Naive thymus-derived CD8-positive, alpha-beta T cell (primary cell): Measurements from ENCODE around the gene FGD2. TPM values are rescaled to one million over a fixed set of nuclear protein-coding genes. Genes with fewer than 3 reads are reported as not detected.
A peak's percentile ranks its signal among the peaks of the same experiment; 100 is the strongest.

Source experiments
- ATAC-seq, 2 donors: fragments of 150-1000 bp; cut with Tn5 transposase in 1 of 2; sonication (Bioruptor Pico), chemical (Tn5 transposase) in 1 of 2; 1 replicate in 1 of 2; 2 replicates in 1 of 2; pipeline ENCODE4 v1.10.0; 2021; ENCODE audit warnings: mild to moderate bottlenecking in 2 of 2, moderate library complexity in 2 of 2
- POLR2A ChIA-PET: fragments of 350-600 bp; sonication (Branson Sonifier 250); formaldehyde crosslinking; loops from one replicate; lab custom pipeline; 2021; ENCODE audit warnings: antibody characterized with exemption; lab: Charles Lee
- DNase-seq, 10 donors: peaks; one replicate each; pipeline versions ENCODE4 v3.0.0 to v3.0.0-alpha.2; 2020 to 2022
- H3K27ac Mint-ChIP-seq, 10 donors: one replicate each; pipeline ENCODE4 v1.8.0; 2020 to 2022; ENCODE audit warnings: mild to moderate bottlenecking in 10 of 10, mixed read lengths in 10 of 10, moderate library complexity in 4 of 10, inconsistent platforms in 1 of 10
- H3K27me3 Mint-ChIP-seq, 5 donors: one replicate each; pipeline ENCODE4 v1.8.0; 2021 to 2022; ENCODE audit warnings: mixed read lengths in 5 of 5
- H3K36me3 Mint-ChIP-seq, 3 donors: one replicate each; pipeline ENCODE4 v1.8.0; 2020 to 2022; ENCODE audit warnings: mixed read lengths in 3 of 3, mild to moderate bottlenecking in 2 of 3, inconsistent platforms in 1 of 3
- H3K4me1 Mint-ChIP-seq, 4 donors: one replicate each; pipeline ENCODE4 v1.8.0; 2021 to 2022; ENCODE audit warnings: mixed read lengths in 4 of 4
- H3K4me3 Mint-ChIP-seq, 10 donors: one replicate each; pipeline ENCODE4 v1.8.0; 2020 to 2022; ENCODE audit warnings: mild to moderate bottlenecking in 10 of 10, mixed read lengths in 10 of 10, moderate library complexity in 6 of 10, inconsistent platforms in 1 of 10
- H3K9me3 Mint-ChIP-seq, 9 donors: one replicate each; pipeline ENCODE4 v1.8.0; 2020 to 2022; ENCODE audit warnings: mixed read lengths in 9 of 9, mild to moderate bottlenecking in 3 of 9, inconsistent platforms in 1 of 9, moderate library complexity in 1 of 9
- polyA plus RNA-seq, 3 donors: library from polyadenylated mRNA; unstranded; fragments of 300-500 nt; fragmentation: Illumina TruSeq; gene quantifications; one replicate each; pipeline ENCODE4 v1.2.3, GENCODE V29; 2021
- total RNA-seq, 8 experiments: library from RNA in 2 of 8; stranded (reverse) in 2 of 8; gene quantifications; one replicate each; pipeline ENCODE4 v1.2.3 and lab custom pipeline; 2021 to 2026

FGD2 gene
- total and polyA plus RNA-seq, 5 experiments from 2014 or later, result 0.25 to 7.4 (median 7.2) TPM; not detected in 2

DNA sequence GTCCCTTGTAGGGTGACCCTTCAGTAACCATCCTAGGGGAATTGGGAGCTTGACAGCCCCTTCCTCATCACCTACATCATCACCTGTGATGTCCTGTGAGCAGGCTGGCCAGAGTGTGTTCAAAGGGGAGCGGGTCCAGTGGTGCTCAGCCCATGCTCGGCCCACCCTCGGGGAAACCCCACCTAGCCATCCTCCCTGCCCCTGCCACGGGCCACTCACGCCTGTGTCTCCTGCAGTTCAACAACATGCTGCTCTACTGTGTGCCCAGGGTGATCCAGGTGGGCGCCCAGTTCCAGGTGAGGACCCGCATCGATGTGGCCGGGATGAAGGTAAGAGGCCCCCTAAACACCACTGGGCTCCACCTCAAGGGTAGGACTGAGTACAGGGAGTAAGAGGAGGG, 10.1 kb downstream of the FGD2 start:
- H3K9me3 Mint-ChIP-seq, result no peaks in the 10 kb centered on the region
- no peak overlapping the region for H3K27ac Mint-ChIP-seq
- no peak overlapping the region for H3K4me3 Mint-ChIP-seq
- DNase-seq, result no peak
- H3K4me1 Mint-ChIP-seq, result peaks cover 9 to 20% (median 18%) of the 10 kb centered on the region in 4 donors
- POLR2A ChIA-PET, result interaction anchor here (0.6 to 1.4 kb wide), 2 partner anchors 155 to 156 kb away, joined by 3 to 5 read pairs; no protein-coding TSS in a partner anchor
- H3K27me3 Mint-ChIP-seq, result no peaks in the 10 kb centered on the region
- no peak for ATAC-seq
- no peaks in the 10 kb centered on the region for H3K36me3 Mint-ChIP-seq

- H3K36me3 Mint-ChIP-seq, result no peaks in the 10 kb centered on the region
- H3K9me3 Mint-ChIP-seq, result no peaks in the 10 kb centered on the region
- POLR2A ChIA-PET, result interaction anchor here (1.6 to 3.9 kb wide), 3 partner anchors 33 to 186 kb away, joined by 4 to 23 read pairs (median 18); partner anchors contain the start of gene C6orf89
- H3K27ac Mint-ChIP-seq, result peak overlapping the region in 1 of 10 donors; percentile 46
- H3K4me1 Mint-ChIP-seq, result peaks cover 16 to 35% (median 28%) of the 10 kb centered on the region in 4 donors
- ATAC-seq, result no peak
- DNase-seq, result no peak
- H3K4me3 Mint-ChIP-seq, result no peak overlapping the region
- H3K27me3 Mint-ChIP-seq, result no peaks in the 10 kb centered on the region
These were observed 11.5 kb downstream of the FGD2 start for GRCh38 chr6:37016995-37017394.

- H3K9me3 Mint-ChIP-seq, result no peaks in the 10 kb centered on the region
- DNase-seq (peak in 1 of 10 donors; percentile 53), ATAC-seq (no peak)
- peaks cover 20 to 40% (median 35%) of the 10 kb centered on the region in 4 donors for H3K4me1 Mint-ChIP-seq
- H3K36me3 Mint-ChIP-seq, result no peaks in the 10 kb centered on the region
- H3K27ac Mint-ChIP-seq, result peak overlapping the region in 9 of 10 donors; percentile 17 to 81 (median 63)
- H3K4me3 Mint-ChIP-seq, result no peak overlapping the region
- H3K27me3 Mint-ChIP-seq, result no peaks in the 10 kb centered on the region
- POLR2A ChIA-PET, result interaction anchor here (1.3 to 13.8 kb wide), 8 partner anchors 32 to 251 kb away, joined by 4 to 205 read pairs (median 17); partner anchors contain the start of genes C6orf89, MTCH1, PIM1 and PPIL1
These were observed 12.2 kb downstream of the FGD2 start for GRCh38 chr6:37017606-37018197.

- peak; percentile 68 to 92 (median 82) for DNase-seq
- Mint-ChIP-seq H3K36me3 (no peaks in the 10 kb centered on the region), H3K4me3 (no peak overlapping the region), H3K4me1 (peaks cover 27 to 47% (median 42%) of the 10 kb centered on the region in 4 donors), H3K9me3 (no peaks in the 10 kb centered on the region), H3K27me3 (no peaks in the 10 kb centered on the region), H3K27ac (peak overlapping the region; percentile 17 to 92 (median 76))
- ATAC-seq, result peak; percentile 93 to 95
- POLR2A ChIA-PET, result interaction anchor here (0.8 to 13.8 kb wide), 9 partner anchors 32 to 252 kb away, joined by 3 to 205 read pairs (median 16); partner anchors contain the start of genes C6orf89, MTCH1, PIM1 and PPIL1
These were observed 13.0 kb downstream of the FGD2 start for GRCh38 chr6:37018198-37019064.

DNA sequence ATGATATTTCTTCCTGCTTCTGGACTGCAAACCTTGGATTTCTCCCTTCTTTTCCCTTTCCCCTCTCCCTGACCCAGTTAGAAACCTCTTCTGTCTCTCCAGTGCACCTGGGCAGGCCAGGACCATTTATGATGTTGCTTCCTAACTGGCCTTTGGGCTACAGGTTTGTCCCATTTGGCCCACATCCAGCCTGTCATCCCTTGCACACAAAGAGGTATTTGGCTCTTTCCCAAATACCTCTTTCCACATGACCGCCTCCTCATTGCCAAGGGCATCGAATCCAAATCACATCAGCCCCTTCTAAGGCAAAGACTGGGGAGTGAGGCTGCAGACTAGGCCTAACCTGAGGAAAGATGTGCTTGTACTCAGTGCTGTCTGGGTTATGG, 13.6 kb downstream of the FGD2 start:
- Mint-ChIP-seq H3K36me3 (no peaks in the 10 kb centered on the region), H3K27me3 (no peaks in the 10 kb centered on the region), H3K4me3 (no peak overlapping the region), H3K9me3 (no peaks in the 10 kb centered on the region), H3K4me1 (peaks cover 27 to 50% (median 42%) of the 10 kb centered on the region in 4 donors), H3K27ac (peak overlapping the region; percentile 17 to 92 (median 62))
- no peak for ATAC-seq
- no peak for DNase-seq
- POLR2A ChIA-PET, result interaction anchor here (0.8 to 13.8 kb wide), 9 partner anchors 12 to 252 kb away, joined by 3 to 205 read pairs (median 6); partner anchors contain the start of genes MTCH1 and PIM1

DNA sequence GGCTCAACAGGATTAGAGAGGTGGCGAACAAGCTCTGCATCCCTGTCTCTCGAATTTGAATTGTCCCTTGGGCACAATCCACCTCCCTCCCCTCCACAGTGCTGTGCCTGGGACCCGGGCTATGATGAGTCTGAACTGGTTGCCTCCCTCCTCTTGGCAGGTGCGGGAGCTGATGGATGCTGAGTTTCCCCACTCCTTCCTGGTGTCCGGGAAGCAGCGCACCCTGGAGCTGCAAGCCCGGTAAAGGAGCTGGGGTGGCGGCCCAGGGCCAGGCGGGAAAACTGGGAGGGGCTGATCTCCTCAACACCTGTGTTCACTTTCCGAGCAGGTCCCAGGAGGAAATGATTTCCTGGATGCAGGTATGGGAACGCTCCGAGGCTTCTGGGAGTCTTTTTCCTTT, 14.9 kb downstream of the FGD2 start:
- DNase-seq (peak in 1 of 10 donors; percentile 49), ATAC-seq (no peak)
- Mint-ChIP-seq H3K4me3 (no peak overlapping the region), H3K4me1 (peaks cover 27 to 54% (median 44%) of the 10 kb centered on the region in 4 donors), H3K27me3 (no peaks in the 10 kb centered on the region), H3K36me3 (no peaks in the 10 kb centered on the region), H3K27ac (peak overlapping the region in 3 of 10 donors; percentile 56 to 86 (median 57)), H3K9me3 (no peaks in the 10 kb centered on the region)
- POLR2A ChIA-PET, result interaction anchor here (0.8 to 13.8 kb wide), 8 partner anchors 10 to 195 kb away, joined by 3 to 205 read pairs (median 4); partner anchors contain the start of gene PIM1

- H3K27ac Mint-ChIP-seq, result peak overlapping the region in 4 of 10 donors; percentile 24 to 57 (median 55)
- POLR2A ChIA-PET, result interaction anchor here (0.8 to 13.8 kb wide), 6 partner anchors 10 to 189 kb away, joined by 3 to 205 read pairs (median 14); partner anchors contain the start of genes MTCH1 and PIM1
- no peaks in the 10 kb centered on the region for H3K9me3 Mint-ChIP-seq
- ATAC-seq, result no peak
- DNase-seq, result no peak
- H3K36me3 Mint-ChIP-seq, result no peaks in the 10 kb centered on the region
- H3K27me3 Mint-ChIP-seq, result no peaks in the 10 kb centered on the region
- H3K4me3 Mint-ChIP-seq, result peak overlapping the region in 1 of 10 donors; percentile 15
- peaks cover 27 to 54% (median 44%) of the 10 kb centered on the region in 4 donors for H3K4me1 Mint-ChIP-seq
These were observed 15.4 kb downstream of the FGD2 start for GRCh38 chr6:37020812-37021211.

DNA sequence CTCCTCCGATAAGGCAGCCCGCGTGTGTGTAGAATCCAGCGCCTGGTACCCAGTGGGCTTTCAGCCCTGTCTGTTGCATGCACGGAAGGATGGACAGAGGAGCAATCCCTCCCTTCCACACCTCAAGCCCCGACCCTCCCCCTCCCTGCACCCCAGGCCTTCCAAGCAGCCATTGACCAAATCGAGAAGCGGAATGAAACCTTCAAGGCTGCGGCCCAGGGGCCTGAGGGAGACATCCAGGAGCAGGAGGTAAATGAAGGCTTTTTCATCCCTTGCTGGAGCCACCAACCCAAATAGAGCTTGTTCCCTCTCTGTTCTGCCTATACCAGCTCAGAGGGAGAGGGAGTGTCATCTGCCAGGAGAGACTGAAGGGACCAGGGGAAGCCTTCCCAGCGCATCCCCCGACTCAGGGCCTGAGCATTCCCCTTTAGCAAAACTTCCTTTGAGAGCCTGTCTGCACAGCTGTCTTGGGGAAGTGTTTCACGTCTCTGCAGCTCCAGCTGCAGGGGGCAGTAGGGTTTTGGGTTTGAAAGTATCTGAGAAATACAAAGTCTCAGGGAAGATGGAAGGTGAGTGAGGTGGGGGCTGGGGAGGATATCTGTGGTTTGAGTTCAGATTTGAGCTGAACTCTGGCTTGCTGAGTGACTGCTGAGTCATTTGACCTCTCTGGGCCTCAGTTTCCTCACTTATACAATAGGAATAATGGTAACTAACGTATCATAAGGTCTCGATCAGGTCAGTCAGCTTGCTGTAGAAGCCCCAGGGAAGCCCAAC, 16.1 kb downstream of the FGD2 start:
- DNase-seq, result peak; percentile 31 to 87 (median 64)
- Mint-ChIP-seq H3K4me1 (peaks cover 27 to 54% (median 44%) of the 10 kb centered on the region in 4 donors), H3K4me3 (peak overlapping the region in 2 of 10 donors; percentile 0 to 52), H3K27me3 (no peaks in the 10 kb centered on the region), H3K9me3 (no peaks in the 10 kb centered on the region), H3K36me3 (no peaks in the 10 kb centered on the region), H3K27ac (peak overlapping the region in 7 of 10 donors; percentile 27 to 79 (median 49))
- POLR2A ChIA-PET, result interaction anchor here (0.6 to 13.8 kb wide), 8 partner anchors 10 to 188 kb away, joined by 3 to 205 read pairs (median 6); partner anchors contain the start of genes C6orf89, MTCH1 and PIM1
- peak; percentile 36 to 52 for ATAC-seq

DNA sequence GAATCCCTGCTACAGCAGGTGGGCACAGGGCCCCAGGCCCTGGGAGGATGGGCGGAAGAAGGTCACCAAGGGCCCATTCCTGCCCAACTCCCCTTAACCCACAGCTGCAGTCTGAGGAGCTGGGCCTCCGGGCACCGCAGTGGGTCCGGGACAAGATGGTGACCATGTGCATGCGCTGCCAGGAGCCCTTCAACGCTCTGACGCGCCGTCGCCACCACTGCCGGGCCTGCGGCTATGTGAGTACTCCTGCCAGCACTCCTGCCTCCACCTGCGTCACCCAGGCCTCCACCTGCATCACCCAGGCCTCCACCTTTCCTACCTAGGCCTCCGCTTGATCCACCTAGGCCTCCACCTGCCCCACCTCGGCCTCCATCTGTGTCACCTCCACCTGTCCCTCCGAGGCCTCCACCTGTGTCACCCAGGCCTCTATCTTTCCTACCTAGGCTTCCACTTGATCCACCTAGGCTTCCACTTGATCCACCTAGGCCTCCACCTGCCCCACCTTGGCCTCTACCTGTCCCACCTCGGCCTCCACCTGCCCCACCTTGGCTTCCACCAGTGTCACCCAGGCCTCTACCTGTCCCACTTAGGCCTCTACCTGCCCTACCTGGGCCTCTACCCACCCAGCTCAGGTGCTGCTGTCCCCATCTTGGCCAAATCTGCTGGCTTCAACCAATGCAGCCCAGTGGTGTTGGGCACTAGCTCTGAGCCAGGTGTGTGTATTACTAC, 16.8 kb downstream of the FGD2 start:
- Mint-ChIP-seq H3K9me3 (no peaks in the 10 kb centered on the region), H3K4me3 (peak overlapping the region in 1 of 10 donors; percentile 22), H3K36me3 (no peaks in the 10 kb centered on the region), H3K27me3 (no peaks in the 10 kb centered on the region), H3K4me1 (peaks cover 28 to 54% (median 44%) of the 10 kb centered on the region in 4 donors), H3K27ac (peak overlapping the region in 8 of 10 donors; percentile 23 to 79 (median 70))
- POLR2A ChIA-PET, result interaction anchor here (0.5 to 13.8 kb wide), 9 partner anchors 9 to 236 kb away, joined by 3 to 205 read pairs (median 5); partner anchors contain the start of genes C6orf89, MTCH1 and PIM1
- DNase-seq, result peak in 1 of 10 donors; percentile 45
- no peak for ATAC-seq

- Mint-ChIP-seq H3K27me3 (no peaks in the 10 kb centered on the region), H3K4me1 (peaks cover 23 to 42% (median 33%) of the 10 kb centered on the region in 4 donors), H3K27ac (peak overlapping the region in 6 of 10 donors; percentile 14 to 66 (median 30)), H3K4me3 (no peak overlapping the region), H3K36me3 (no peaks in the 10 kb centered on the region), H3K9me3 (no peaks in the 10 kb centered on the region)
- DNase-seq (peak in 1 of 10 donors; percentile 50), ATAC-seq (no peak)
- POLR2A ChIA-PET, result interaction anchor here (0.5 to 13.8 kb wide), 2 partner anchors 149 to 169 kb away, joined by 7 to 205 read pairs; partner anchors contain the start of gene PIM1
These were observed 19.3 kb downstream of the FGD2 start for GRCh38 chr6:37024656-37025337.
